GM12801 (cell line): Measurements from ENCODE around the gene SLC5A4.

Source experiments
- CTCF ChIP-seq: IDR thresholded peaks from one replicate; pipeline ENCODE4 v1.5.1; 2011; ENCODE audit warnings: control low read depth; ENCODE audit not compliant: insufficient read length; ENCODE audit errors: extremely low read depth

SLC5A4 gene

GRCh38 chr22:32208681-32209080 lies 46.5 kb downstream of the SLC5A4 start:
- no peak for TF ChIP-seq CTCF

GRCh38 chr22:32207971-32208480 lies 47.1 kb downstream of the SLC5A4 start:
- no peak for TF ChIP-seq CTCF

- TF ChIP-seq CTCF = no peak
Observed at GRCh38 chr22:32206774-32207758, 48.1 kb downstream of the SLC5A4 start.

GRCh38 chr22:32205974-32206773 lies 49.0 kb downstream of the SLC5A4 start:
- no peak for TF ChIP-seq CTCF

GRCh38 chr22:32204856-32205722 lies 50.1 kb downstream of the SLC5A4 start, which contains the start of gene RFPL2:
TSS of gene RFPL2 (minus strand) at chr22:32205073. CDS start at chr22:32202451, 2,622 bp downstream.
- no peak for TF ChIP-seq CTCF

- no peak for TF ChIP-seq CTCF
Observed at GRCh38 chr22:32204040-32204855, 50.9 kb downstream of the SLC5A4 start.
